H9 (cell line): Measurements from ENCODE around the gene FOXJ3. TPM values are rescaled to one million over a fixed set of nuclear protein-coding genes. Genes with fewer than 3 reads are reported as not detected.

Experiments used
- DNase-seq: peaks from one replicate; pipeline ENCODE4 v3.0.0-alpha.2; 2017
- H2AFZ ChIP-seq: one replicate; pipeline ENCODE4 v1.6.1; 2013; ENCODE audit warnings: mild to moderate bottlenecking, low read length, control low read depth, moderate library complexity
- H2AK5ac ChIP-seq: 2 replicates; pipeline ENCODE4 v1.6.1; 2013; ENCODE audit warnings: low read length, control low read depth, mixed read lengths; ENCODE audit not compliant: insufficient read length
- H2BK120ac ChIP-seq: one replicate; pipeline ENCODE4 v1.6.1; 2013; ENCODE audit warnings: low read depth, mild to moderate bottlenecking, low read length, control low read depth, inconsistent platforms; ENCODE audit not compliant: poor library complexity, severe bottlenecking
- H2BK12ac ChIP-seq: 2 replicates; pipeline ENCODE4 v1.6.1; 2013; ENCODE audit warnings: low read length, control low read depth, mixed read lengths, low read depth; ENCODE audit not compliant: insufficient read length
- H2BK15ac ChIP-seq: 2 replicates; pipeline ENCODE4 v1.6.1; 2013; ENCODE audit warnings: low read depth, low read length, control low read depth
- H2BK20ac ChIP-seq: one replicate; pipeline ENCODE4 v1.6.1; 2013; ENCODE audit warnings: low read depth, mild to moderate bottlenecking, low read length, control low read depth, inconsistent platforms; ENCODE audit not compliant: poor library complexity, severe bottlenecking
- H2BK5ac ChIP-seq: 2 replicates; pipeline ENCODE4 v1.6.1; 2013; ENCODE audit warnings: low read length, control low read depth, mixed read lengths; ENCODE audit not compliant: insufficient read length
- H3K14ac ChIP-seq: 2 replicates; pipeline ENCODE4 v1.6.1; 2013; ENCODE audit warnings: low read length, control low read depth; ENCODE audit not compliant: insufficient read depth
- H3K18ac ChIP-seq: 2 replicates; pipeline ENCODE4 v1.6.1; 2013; ENCODE audit warnings: low read depth, mild to moderate bottlenecking, mixed read lengths, low read length, control low read depth; ENCODE audit not compliant: insufficient read length
- H3K23ac ChIP-seq: 2 replicates; pipeline ENCODE4 v1.6.1; 2013; ENCODE audit warnings: low read length, control low read depth, mixed read lengths, low read depth; ENCODE audit not compliant: insufficient read length
- H3K23me2 ChIP-seq: 2 replicates; pipeline ENCODE4 v1.6.1; 2013; ENCODE audit warnings: low read depth, mild to moderate bottlenecking, mixed read lengths, low read length, control low read depth; ENCODE audit not compliant: insufficient read length, poor library complexity, severe bottlenecking
- H3K27ac ChIP-seq: 2 replicates; pipeline ENCODE4 v1.5.1; 2013; ENCODE audit warnings: low read length, control low read depth, mixed read lengths, low read depth; ENCODE audit not compliant: insufficient read length
- H3K27me3 ChIP-seq: 2 replicates; pipeline ENCODE4 v1.6.1; 2013; ENCODE audit warnings: low read length, control low read depth, inconsistent platforms; ENCODE audit not compliant: insufficient read depth
- H3K4ac ChIP-seq: 2 replicates; pipeline ENCODE4 v1.6.1; 2013; ENCODE audit warnings: low read depth, mild to moderate bottlenecking, control low read depth, inconsistent platforms, low read length, moderate library complexity
- H3K4me1 ChIP-seq: 2 replicates; pipeline ENCODE4 v1.6.1; 2013; ENCODE audit warnings: low read length, control low read depth, inconsistent platforms; ENCODE audit not compliant: insufficient read depth
- H3K4me2 ChIP-seq: 2 replicates; pipeline ENCODE4 v1.6.1; 2013; ENCODE audit warnings: low read length, control low read depth, mixed read lengths; ENCODE audit not compliant: insufficient read length, insufficient read depth
- H3K56ac ChIP-seq: 2 replicates; pipeline ENCODE4 v1.6.1; 2013; ENCODE audit warnings: low read depth, mild to moderate bottlenecking, mixed read lengths, low read length, control low read depth; ENCODE audit not compliant: insufficient read length
- H3K79me1 ChIP-seq: 2 replicates; pipeline ENCODE4 v1.6.1; 2013; ENCODE audit warnings: low read depth, mild to moderate bottlenecking, moderate library complexity, low read length, control low read depth, inconsistent platforms; ENCODE audit not compliant: insufficient read depth, poor library complexity, severe bottlenecking
- H3K79me2 ChIP-seq: 2 replicates; pipeline ENCODE4 v1.6.1; 2013; ENCODE audit warnings: low read length, control low read depth, inconsistent platforms; ENCODE audit not compliant: insufficient read depth
- H3K9ac ChIP-seq: 2 replicates; pipeline ENCODE4 v1.6.1; 2013; ENCODE audit warnings: low read length, control low read depth, mixed read lengths; ENCODE audit not compliant: insufficient read length; ENCODE audit errors: extremely low read depth
- H3K9me3 ChIP-seq: one replicate; pipeline ENCODE4 v1.6.1; 2013; ENCODE audit warnings: low read depth, low read length, inconsistent platforms; ENCODE audit not compliant: control insufficient read depth
- H3T11ph ChIP-seq: one replicate; pipeline ENCODE4 v1.6.1; 2013; ENCODE audit warnings: mild to moderate bottlenecking, low read length, control low read depth, inconsistent platforms
- H4K20me1 ChIP-seq: one replicate; pipeline ENCODE4 v1.6.1; 2013; ENCODE audit not compliant: control insufficient read depth, insufficient read length, insufficient read depth
- H4K5ac ChIP-seq: 2 replicates; pipeline ENCODE4 v1.6.1; 2013; ENCODE audit warnings: low read depth, mild to moderate bottlenecking, mixed read lengths, low read length, control low read depth; ENCODE audit not compliant: insufficient read length
- H4K8ac ChIP-seq: replicated peaks from 2 replicates; pipeline ENCODE4 v1.6.1; 2013; ENCODE audit warnings: low read length, control low read depth, mixed read lengths, low read depth; ENCODE audit not compliant: insufficient read length
- H4K91ac ChIP-seq: 2 replicates; pipeline ENCODE4 v1.6.1; 2013; ENCODE audit warnings: low read depth, mild to moderate bottlenecking, moderate library complexity, mixed read lengths, low read length, control low read depth; ENCODE audit not compliant: insufficient read length
- H3K27ac Mint-ChIP-seq, 3 experiments: 2 replicates in 2 of 3; 3 replicates in 1 of 3; pipeline ENCODE4 v1.8.0; 2020 to 2021; ENCODE audit warnings: mixed read lengths in 3 of 3, mild to moderate bottlenecking in 1 of 3, moderate library complexity in 1 of 3
- H3K27me3 Mint-ChIP-seq: 2 replicates; pipeline ENCODE4 v1.8.0; 2021; ENCODE audit warnings: low read depth, mild to moderate bottlenecking, moderate library complexity, mixed read lengths
- H3K36me3 Mint-ChIP-seq, 3 experiments: 2 replicates in 2 of 3; 3 replicates in 1 of 3; pipeline ENCODE4 v1.8.0; 2020 to 2021; ENCODE audit warnings: low read depth in 3 of 3, mixed read lengths in 3 of 3; ENCODE audit not compliant: insufficient read depth in 1 of 3
- H3K4me1 Mint-ChIP-seq, 2 experiments: 2 replicates each; pipeline ENCODE4 v1.8.0; 2020; ENCODE audit warnings: mixed read lengths in 2 of 2
- H3K4me3 Mint-ChIP-seq, 2 experiments: 2 replicates in 1 of 2; 3 replicates in 1 of 2; pipeline ENCODE4 v1.8.0; 2020 to 2021; ENCODE audit warnings: mild to moderate bottlenecking in 2 of 2, mixed read lengths in 2 of 2, moderate library complexity in 1 of 2
- H3K9me3 Mint-ChIP-seq, 2 experiments: 2 replicates in 1 of 2; 3 replicates in 1 of 2; pipeline ENCODE4 v1.8.0; 2020; ENCODE audit warnings: mild to moderate bottlenecking in 2 of 2, mixed read lengths in 2 of 2, moderate library complexity in 1 of 2
- WGBS: extraction: QIAGEN DNeasy Blood & Tissue Kit; methylation state at CpG from one replicate; pipeline ENCODE4 v1.1.7; 2013; ENCODE audit warnings: missing lambda C conversion rate, low lambda C conversion rate, mixed read lengths; ENCODE audit not compliant: insufficient read length; ENCODE audit errors: extremely low coverage; 5-methylcytosine and 5-hydroxymethylcytosine counted together
- total RNA-seq: library from RNA; stranded (reverse); gene quantifications from 2 replicates; pipeline ENCODE4 v1.2.1, GENCODE V29; 2021
- TF ChIP-seq, protein P1 (sequence below): fragments of 200-600 bp; sonication (generic); conservative IDR thresholded peaks from 3 replicates; pipeline ENCODE4 v1.8.0; 2021; ENCODE audit warnings: antibody characterized with exemption, mild to moderate bottlenecking

Gene FOXJ3
- total RNA-seq, 1 experiment from 2014 or later, result 49.9 TPM

- 100% methylated on average over 1 of the region's 1 CpG for WGBS
- Histone ChIP-seq H2AK5ac (no peak overlapping the region), H2AFZ (no peak overlapping the region), H3K23ac (no peak overlapping the region), H3K4me1 (no peaks in the 10 kb centered on the region; the same call in 1 of the 2 replicates), H3T11ph (no peak overlapping the region), H4K5ac (no peak overlapping the region), H4K8ac (no peak overlapping the region), H2BK120ac (no peak overlapping the region), H3K23me2 (no peaks in the 10 kb centered on the region), H3K4me2 (no peak overlapping the region), H3K79me2 (peaks cover 7% of the 10 kb centered on the region; the same call in 1 of the 2 replicates), H3K79me1 (peaks cover 6% of the 10 kb centered on the region), H2BK5ac (no peak overlapping the region), H3K4ac (no peak overlapping the region), H3K18ac (no peak overlapping the region), H4K91ac (no peak overlapping the region), H2BK20ac (no peak overlapping the region), H3K14ac (no peak overlapping the region), H4K20me1 (no peaks in the 10 kb centered on the region), H3K56ac (no peak overlapping the region), H2BK12ac (no peak overlapping the region), H3K9me3 (no peaks in the 10 kb centered on the region), H3K27me3 (no peaks in the 10 kb centered on the region), H3K27ac (no peak overlapping the region), H2BK15ac (no peak overlapping the region), H3K9ac (no peak overlapping the region)
- Mint-ChIP-seq H3K36me3 (peaks cover 4 to 9% (median 5%) of the 10 kb centered on the region in 3 experiments; a peak in 5 of 7 replicates), H3K4me3 (no peak overlapping the region), H3K27me3 (no peaks in the 10 kb centered on the region), H3K4me1 (peaks cover 9 to 17% of the 10 kb centered on the region in 2 experiments), H3K9me3 (no peaks in the 10 kb centered on the region), H3K27ac (no peak overlapping the region; a peak in 1 of 7 replicates)
- no peak for DNase-seq
- TF ChIP-seq, protein P1, sequence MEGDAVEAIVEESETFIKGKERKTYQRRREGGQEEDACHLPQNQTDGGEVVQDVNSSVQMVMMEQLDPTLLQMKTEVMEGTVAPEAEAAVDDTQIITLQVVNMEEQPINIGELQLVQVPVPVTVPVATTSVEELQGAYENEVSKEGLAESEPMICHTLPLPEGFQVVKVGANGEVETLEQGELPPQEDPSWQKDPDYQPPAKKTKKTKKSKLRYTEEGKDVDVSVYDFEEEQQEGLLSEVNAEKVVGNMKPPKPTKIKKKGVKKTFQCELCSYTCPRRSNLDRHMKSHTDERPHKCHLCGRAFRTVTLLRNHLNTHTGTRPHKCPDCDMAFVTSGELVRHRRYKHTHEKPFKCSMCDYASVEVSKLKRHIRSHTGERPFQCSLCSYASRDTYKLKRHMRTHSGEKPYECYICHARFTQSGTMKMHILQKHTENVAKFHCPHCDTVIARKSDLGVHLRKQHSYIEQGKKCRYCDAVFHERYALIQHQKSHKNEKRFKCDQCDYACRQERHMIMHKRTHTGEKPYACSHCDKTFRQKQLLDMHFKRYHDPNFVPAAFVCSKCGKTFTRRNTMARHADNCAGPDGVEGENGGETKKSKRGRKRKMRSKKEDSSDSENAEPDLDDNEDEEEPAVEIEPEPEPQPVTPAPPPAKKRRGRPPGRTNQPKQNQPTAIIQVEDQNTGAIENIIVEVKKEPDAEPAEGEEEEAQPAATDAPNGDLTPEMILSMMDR, result no peak
Observed at GRCh38 chr1:42272920-42273319, 62.1 kb downstream of the FOXJ3 start.
